Mesenchymal stem cell (in vitro differentiated cells and primary cell): Measurements from ENCODE around the gene LMF1.
A peak's percentile ranks its signal among the peaks of the same experiment; 100 is the strongest.

Source experiments
- DNase-seq: peaks from one replicate; pipeline ENCODE4 v3.0.0-alpha.2; 2013
- H2AFZ ChIP-seq: one replicate; pipeline ENCODE4 v1.6.1; 2013; ENCODE audit warnings: low read depth, mild to moderate bottlenecking, control low read depth, inconsistent platforms, low read length, moderate library complexity
- H2AK5ac ChIP-seq: 2 replicates; pipeline ENCODE4 v1.6.1; 2013; ENCODE audit warnings: low read length, moderate library complexity, mild to moderate bottlenecking, inconsistent platforms; ENCODE audit not compliant: severe bottlenecking
- H2BK120ac ChIP-seq: one replicate; pipeline ENCODE4 v1.6.1; 2013; ENCODE audit warnings: low read depth, mild to moderate bottlenecking, inconsistent platforms, low read length, moderate library complexity
- H2BK12ac ChIP-seq, 2 experiments: one replicate each; pipeline ENCODE4 v1.6.1; 2013; ENCODE audit warnings: inconsistent platforms in 2 of 2, low read length in 2 of 2, mild to moderate bottlenecking in 2 of 2, moderate library complexity in 2 of 2, control low read depth in 1 of 2
- H2BK15ac ChIP-seq: one replicate; pipeline ENCODE4 v1.6.1; 2013; ENCODE audit warnings: mild to moderate bottlenecking, low read depth, inconsistent platforms; ENCODE audit not compliant: poor library complexity, severe bottlenecking
- H2BK5ac ChIP-seq: 2 replicates; pipeline ENCODE4 v1.6.1; 2013; ENCODE audit warnings: low read depth, mild to moderate bottlenecking, low read length, control low read depth, inconsistent platforms; ENCODE audit not compliant: poor library complexity, severe bottlenecking
- H3K14ac ChIP-seq, 2 experiments: one replicate each; pipeline ENCODE4 v1.6.1; 2013; ENCODE audit warnings: inconsistent platforms in 2 of 2, low read length in 2 of 2, control low read depth in 1 of 2, mild to moderate bottlenecking in 1 of 2, moderate library complexity in 1 of 2
- H3K18ac ChIP-seq, 2 experiments: one replicate each; pipeline ENCODE4 v1.6.1; 2013; ENCODE audit warnings: inconsistent platforms in 2 of 2, low read length in 2 of 2, control low read depth in 1 of 2, low read depth in 1 of 2, mild to moderate bottlenecking in 1 of 2
- H3K23ac ChIP-seq, 2 experiments: one replicate each; pipeline ENCODE4 v1.6.1; 2013; ENCODE audit warnings: inconsistent platforms in 2 of 2, low read length in 2 of 2, mild to moderate bottlenecking in 2 of 2, moderate library complexity in 2 of 2, control low read depth in 1 of 2
- H3K27ac ChIP-seq: 2 replicates; pipeline ENCODE4 v1.5.1; 2013; ENCODE audit warnings: mild to moderate bottlenecking, moderate library complexity, low read length, control low read depth, inconsistent platforms; ENCODE audit not compliant: poor library complexity, severe bottlenecking
- H3K27me3 ChIP-seq, 2 experiments: 2 replicates each; pipeline versions ENCODE4 v1.6.1 to v1.7.0; 2013; ENCODE audit warnings: low read length in 2 of 2, mild to moderate bottlenecking in 2 of 2, moderate library complexity in 2 of 2, control low read depth in 1 of 2, inconsistent platforms in 1 of 2; ENCODE audit not compliant: control insufficient read depth in 1 of 2, insufficient read depth in 1 of 2
- H3K36me3 ChIP-seq, 2 experiments: 2 replicates each; pipeline versions ENCODE4 v1.6.1 to v1.7.0; 2013; ENCODE audit warnings: low read length in 2 of 2, control low read depth in 1 of 2, inconsistent platforms in 1 of 2, low read depth in 1 of 2, mild to moderate bottlenecking in 1 of 2; ENCODE audit not compliant: insufficient read depth in 2 of 2, control insufficient read depth in 1 of 2
- H3K4ac ChIP-seq, 2 experiments: one replicate each; pipeline ENCODE4 v1.6.1; 2013; ENCODE audit warnings: inconsistent platforms in 2 of 2, low read length in 2 of 2, mild to moderate bottlenecking in 2 of 2, moderate library complexity in 2 of 2, control low read depth in 1 of 2, low read depth in 1 of 2
- H3K4me1 ChIP-seq: 2 replicates; pipeline ENCODE4 v1.6.1; 2013; ENCODE audit warnings: low read depth, low read length, control low read depth; ENCODE audit not compliant: control insufficient read depth, insufficient read depth
- H3K4me2 ChIP-seq: 2 replicates; pipeline ENCODE4 v1.6.1; 2013; ENCODE audit warnings: low read length, mild to moderate bottlenecking, inconsistent platforms; ENCODE audit not compliant: poor library complexity, severe bottlenecking
- H3K4me3 ChIP-seq, 2 experiments: 2 replicates each; pipeline versions ENCODE4 v1.5.1 to v1.7.0; 2013; ENCODE audit warnings: low read length in 2 of 2, mild to moderate bottlenecking in 2 of 2, control low read depth in 1 of 2, low read depth in 1 of 2; ENCODE audit not compliant: insufficient read depth in 1 of 2
- H3K79me1 ChIP-seq: replicated peaks from 2 replicates; pipeline ENCODE4 v1.6.1; 2013; ENCODE audit warnings: mild to moderate bottlenecking, control low read depth, low read length, inconsistent platforms; ENCODE audit not compliant: poor library complexity, severe bottlenecking
- H3K9ac ChIP-seq: 2 replicates; pipeline ENCODE4 v1.7.0; 2013; ENCODE audit warnings: mild to moderate bottlenecking, low read length, moderate library complexity
- H3K9me3 ChIP-seq: 2 replicates; pipeline ENCODE4 v1.7.0; 2013; ENCODE audit warnings: mild to moderate bottlenecking, low read length; ENCODE audit not compliant: control insufficient read depth
- H4K8ac ChIP-seq: one replicate; pipeline ENCODE4 v1.6.1; 2013; ENCODE audit warnings: inconsistent platforms, mild to moderate bottlenecking, low read length, moderate library complexity
- H4K91ac ChIP-seq: one replicate; pipeline ENCODE4 v1.6.1; 2013; ENCODE audit warnings: mild to moderate bottlenecking, low read length, inconsistent platforms
- WGBS: methylation state at CpG from one replicate; pipeline ENCODE4 v1.1.7; 2013; ENCODE audit warnings: mixed read lengths; 5-methylcytosine and 5-hydroxymethylcytosine counted together

The LMF1 gene

GRCh38 chr16:978403-978802, 7.6 kb upstream of the LMF1 start:
- Histone ChIP-seq H2BK15ac (no peak overlapping the region), H3K4ac (no peak overlapping the region), H2BK120ac (no peak overlapping the region), H2AFZ (no peak overlapping the region), H3K14ac (no peak overlapping the region), H2AK5ac (no peak overlapping the region), H3K23ac (no peak overlapping the region), H3K4me2 (no peak overlapping the region), H3K18ac (no peak overlapping the region), H3K27me3 (peaks cover 24 to 63% of the 10 kb centered on the region in 2 experiments), H2BK5ac (no peak overlapping the region), H3K36me3 (no peaks in the 10 kb centered on the region), H3K4me1 (peaks cover 11% of the 10 kb centered on the region), H4K8ac (no peak overlapping the region), H3K9ac (no peak overlapping the region), H3K9me3 (no peaks in the 10 kb centered on the region), H3K79me1 (no peaks in the 10 kb centered on the region), H2BK12ac (no peak overlapping the region), H3K27ac (no peak overlapping the region), H3K4me3 (no peak overlapping the region), H4K91ac (no peak overlapping the region)
- no peak for DNase-seq
- 86% methylated on average over 7 of the region's 9 CpGs for WGBS

GRCh38 chr16:977896-978295, 7.1 kb upstream of the LMF1 start:
- Histone ChIP-seq H3K27me3 (peaks cover 21 to 58% of the 10 kb centered on the region in 2 experiments), H3K4ac (no peak overlapping the region), H2BK15ac (no peak overlapping the region), H2BK5ac (no peak overlapping the region), H3K4me3 (no peak overlapping the region), H3K4me2 (no peak overlapping the region), H2AFZ (no peak overlapping the region), H3K4me1 (peaks cover 11% of the 10 kb centered on the region), H3K79me1 (no peaks in the 10 kb centered on the region), H3K14ac (no peak overlapping the region), H3K9me3 (no peaks in the 10 kb centered on the region), H3K27ac (no peak overlapping the region), H4K8ac (no peak overlapping the region), H3K36me3 (no peaks in the 10 kb centered on the region), H2BK12ac (no peak overlapping the region), H2AK5ac (no peak overlapping the region), H3K18ac (no peak overlapping the region), H4K91ac (no peak overlapping the region), H2BK120ac (no peak overlapping the region), H3K9ac (no peak overlapping the region), H3K23ac (no peak overlapping the region)
- 58% methylated on average over 8 of the region's 8 CpGs for WGBS
- no peak for DNase-seq

- no peak overlapping the region for H2AK5ac ChIP-seq
- H2BK5ac ChIP-seq = no peak overlapping the region
- H3K9ac ChIP-seq = no peak overlapping the region
- no peak overlapping the region for H3K23ac ChIP-seq
- peak overlapping the region in 1 of 2 experiments; percentile 11 for H3K4me3 ChIP-seq
- WGBS = 86% methylated on average over 19 of the region's 28 CpGs
- H3K27ac ChIP-seq = no peak overlapping the region
- no peak overlapping the region for H3K14ac ChIP-seq
- peaks cover 15 to 53% of the 10 kb centered on the region in 2 experiments for H3K27me3 ChIP-seq
- no peak overlapping the region for H2BK120ac ChIP-seq
- no peak overlapping the region for H2BK12ac ChIP-seq
- no peaks in the 10 kb centered on the region for H3K36me3 ChIP-seq
- no peaks in the 10 kb centered on the region for H3K79me1 ChIP-seq
- H4K8ac ChIP-seq = no peak overlapping the region
- H2AFZ ChIP-seq = no peak overlapping the region
- H3K4ac ChIP-seq = no peak overlapping the region
- H3K4me1 ChIP-seq = peaks cover 11% of the 10 kb centered on the region
- no peaks in the 10 kb centered on the region for H3K9me3 ChIP-seq
- peak overlapping the region; percentile 53 for H4K91ac ChIP-seq
- no peak for DNase-seq
- H3K18ac ChIP-seq = no peak overlapping the region
- H3K4me2 ChIP-seq = no peak overlapping the region
- H2BK15ac ChIP-seq = no peak overlapping the region
Observed at GRCh38 chr16:977081-977701, 6.4 kb upstream of the LMF1 start.

DNA sequence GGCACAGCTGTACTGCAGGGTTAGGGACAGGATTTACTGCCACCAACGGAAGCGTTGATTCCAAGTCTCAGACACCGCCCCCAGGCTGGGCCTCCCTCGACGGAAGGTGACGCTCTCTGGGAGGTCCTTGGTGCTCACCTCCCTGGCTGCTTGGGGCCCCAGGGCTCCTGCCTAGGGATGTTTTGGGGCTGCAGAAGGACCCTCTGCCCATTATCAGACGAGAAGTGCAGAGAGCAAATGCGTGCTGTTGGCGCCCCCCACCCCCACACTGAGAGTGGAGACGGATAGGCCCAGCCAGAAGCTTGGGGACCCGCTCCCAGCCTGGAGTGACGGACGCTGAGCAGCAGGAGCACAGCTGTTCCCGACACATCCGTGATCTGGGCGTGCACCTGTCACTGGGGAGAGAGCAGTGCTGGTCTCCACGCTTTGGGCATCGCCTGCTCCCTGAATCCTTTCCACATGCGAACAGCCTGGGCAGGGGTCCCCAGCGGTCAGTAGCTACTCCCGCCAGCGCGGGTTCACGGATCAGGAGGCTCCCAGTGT, 5.7 kb upstream of the LMF1 start:
- Histone ChIP-seq H3K79me1 (no peaks in the 10 kb centered on the region), H3K18ac (no peak overlapping the region), H2AFZ (no peak overlapping the region), H3K9me3 (no peaks in the 10 kb centered on the region), H3K23ac (no peak overlapping the region), H3K4me3 (no peak overlapping the region), H4K91ac (no peak overlapping the region), H2BK12ac (no peak overlapping the region), H2AK5ac (no peak overlapping the region), H3K9ac (no peak overlapping the region), H2BK120ac (no peak overlapping the region), H3K36me3 (no peaks in the 10 kb centered on the region), H3K27ac (no peak overlapping the region), H3K4me2 (no peak overlapping the region), H3K4ac (no peak overlapping the region), H2BK15ac (no peak overlapping the region), H4K8ac (no peak overlapping the region), H3K4me1 (peaks cover 7% of the 10 kb centered on the region), H3K27me3 (peaks cover 15 to 57% of the 10 kb centered on the region in 2 experiments), H3K14ac (no peak overlapping the region), H2BK5ac (no peak overlapping the region)
- WGBS = 82% methylated on average over 24 of the region's 24 CpGs
- no peak for DNase-seq
